ENCODE data around the gene PAX8.
A peak's percentile ranks its signal among the peaks of the same experiment; 100 is the strongest.
"Not testable (repeated sequence)": the region's sequence is repeated elsewhere in the genome, so short reads cannot be mapped to it uniquely, and the experiment has no call there.

The PAX8 gene

DNA sequence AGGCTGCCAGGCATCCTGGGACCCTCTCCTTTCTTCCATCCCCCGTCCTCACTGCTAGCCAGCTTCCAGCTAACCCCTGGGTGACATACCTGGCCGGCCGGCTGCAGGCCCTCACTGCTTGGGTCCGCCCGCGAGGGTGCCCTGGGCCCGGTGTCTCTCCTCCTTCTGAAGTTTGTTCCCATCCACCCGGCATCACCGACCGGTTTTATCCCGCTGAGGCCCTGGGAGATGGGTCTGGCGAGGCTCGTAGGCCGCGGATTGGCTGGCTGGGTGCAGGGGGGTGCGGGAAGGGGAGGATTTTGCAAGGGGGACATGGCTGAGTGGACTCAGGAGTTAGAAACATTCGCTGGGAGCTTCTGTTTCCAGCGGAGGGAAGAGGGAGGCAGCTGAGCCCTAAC lies at the start of gene PAX8:
Gene PAX8, minus strand, starts transcription at position 180 of the 398 bp plus-strand sequence. CDS start 527 bp downstream, outside the sequence.
- DNase-seq (ENCODE audit: low read depth in 2 of 2), result no peak

DNA sequence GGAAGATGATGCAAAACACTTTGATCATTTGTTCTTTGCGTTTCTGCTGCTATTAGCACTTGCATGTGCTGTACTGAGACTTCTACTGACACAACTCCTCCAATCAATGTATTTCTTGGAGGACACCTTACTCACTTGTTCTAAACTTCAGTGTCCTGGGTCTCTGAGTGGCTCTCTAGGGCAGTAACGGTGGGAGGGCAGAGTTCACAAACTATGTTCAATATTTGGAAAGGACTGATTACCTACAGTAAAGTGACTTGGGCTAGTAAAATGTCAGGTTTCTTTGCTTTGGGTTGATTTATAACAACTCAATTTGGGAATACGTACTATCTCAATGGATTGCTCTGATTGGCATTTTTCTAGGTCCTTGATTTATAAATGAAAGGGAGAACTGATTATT lies 49.3 kb upstream of the PAX8 start:
- no peak for DNase-seq (ENCODE audit: low read depth in 2 of 2)

DNA sequence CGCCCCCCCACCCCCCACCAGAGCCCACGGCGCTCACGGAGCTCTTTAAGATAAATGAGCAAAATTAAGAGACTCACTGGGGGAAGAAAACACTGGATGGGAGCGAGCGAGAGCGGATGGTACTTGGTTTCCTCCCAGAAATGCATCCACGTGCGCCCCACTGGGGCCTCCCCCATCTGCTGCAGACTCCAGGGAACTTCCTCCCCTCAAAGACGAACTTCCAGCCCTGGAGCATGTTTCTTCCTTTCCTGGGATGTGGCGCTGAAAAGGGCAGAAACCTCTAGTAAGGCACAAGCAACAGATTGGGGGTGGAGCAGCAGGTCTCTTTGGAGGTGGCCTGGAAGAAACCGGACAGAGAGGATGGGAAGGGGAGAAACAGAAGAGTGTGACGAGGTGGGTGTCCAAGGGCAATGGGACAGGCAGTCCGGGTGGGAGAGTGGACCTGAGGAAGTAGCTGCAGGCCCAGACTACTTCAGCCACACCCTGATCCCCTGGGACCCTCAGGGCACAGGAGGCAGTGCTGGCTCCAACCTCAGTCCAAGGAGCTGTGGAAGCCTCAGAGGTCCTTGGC lies 46.5 kb upstream of the PAX8 start:
- not testable (repeated sequence) for DNase-seq (ENCODE audit: low read depth in 2 of 2)

DNA sequence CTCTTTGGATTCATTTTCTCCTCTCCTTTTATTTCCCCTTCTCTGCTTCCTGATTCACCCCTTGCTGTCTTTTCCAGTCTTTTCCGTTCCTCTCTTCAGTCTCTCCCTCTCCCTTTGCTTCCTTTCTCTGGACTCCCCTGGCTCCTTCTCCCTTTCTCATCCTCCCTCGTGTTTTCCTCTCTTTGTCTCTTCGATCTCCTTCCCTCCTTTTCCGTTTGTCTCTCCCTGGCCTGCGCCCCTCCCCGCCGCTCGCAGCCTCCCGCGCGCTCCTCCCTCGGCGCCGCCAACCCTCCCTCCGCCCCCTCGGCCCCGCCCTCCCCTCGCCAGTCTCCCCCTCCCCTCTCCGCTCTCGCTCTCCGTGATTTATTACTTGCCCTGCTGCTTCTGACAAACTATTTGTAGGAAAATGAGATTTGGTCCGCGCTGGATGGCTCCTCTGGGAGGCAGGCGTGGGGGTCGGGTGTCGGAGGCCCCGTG lies 46.0 kb upstream of the PAX8 start:
- DNase-seq (ENCODE audit: low read depth in 2 of 2), result peak; percentile 16

- not testable (repeated sequence) for DNase-seq (ENCODE audit: low read depth in 2 of 2)
These were observed 44.4 kb upstream of the PAX8 start for GRCh38 chr2:113323129-113323528.

GRCh38 chr2:113320106-113320505 lies 41.4 kb upstream of the PAX8 start:
- DNase-seq (ENCODE audit: low read depth in 2 of 2), result not testable (repeated sequence)

- not testable (repeated sequence) for DNase-seq (ENCODE audit: low read depth in 2 of 2)
These were observed 40.2 kb upstream of the PAX8 start for GRCh38 chr2:113318941-113319340.

- DNase-seq (ENCODE audit: low read depth in 2 of 2), result no peak
These were observed 37.4 kb upstream of the PAX8 start for GRCh38 chr2:113316085-113316484.

GRCh38 chr2:113314663-113315062 lies 35.9 kb upstream of the PAX8 start:
- DNase-seq (ENCODE audit: low read depth in 2 of 2), result not testable (repeated sequence)

GRCh38 chr2:113314176-113314575 lies 35.5 kb upstream of the PAX8 start:
- DNase-seq (ENCODE audit: low read depth in 2 of 2), result not testable (repeated sequence)

GRCh38 chr2:113311781-113312180 lies 33.1 kb upstream of the PAX8 start:
- DNase-seq (ENCODE audit: low read depth in 2 of 2), result not testable (repeated sequence)

DNA sequence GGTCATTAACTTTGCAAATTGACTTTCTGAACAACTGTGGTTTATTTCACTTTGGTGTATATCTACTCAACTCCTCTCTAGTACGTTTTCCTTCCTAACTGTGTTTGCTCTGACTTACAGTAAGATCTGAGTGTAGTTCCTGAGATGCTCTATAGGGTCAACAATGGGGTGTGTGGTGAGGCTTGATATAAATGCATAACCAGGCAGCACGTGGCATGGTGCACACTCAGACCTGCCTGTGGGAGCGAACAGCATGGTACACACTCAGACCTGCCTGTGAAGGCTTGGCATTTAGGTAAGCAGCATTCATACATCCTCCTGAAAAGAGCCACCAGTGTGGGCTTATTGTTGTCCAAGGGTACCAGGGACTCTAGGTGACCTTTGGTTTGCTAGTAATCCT lies 32.5 kb upstream of the PAX8 start:
- not testable (repeated sequence) for DNase-seq (ENCODE audit: low read depth in 2 of 2)

- DNase-seq (ENCODE audit: low read depth in 2 of 2), result no peak
These were observed 31.1 kb upstream of the PAX8 start for GRCh38 chr2:113309655-113310387.

DNA sequence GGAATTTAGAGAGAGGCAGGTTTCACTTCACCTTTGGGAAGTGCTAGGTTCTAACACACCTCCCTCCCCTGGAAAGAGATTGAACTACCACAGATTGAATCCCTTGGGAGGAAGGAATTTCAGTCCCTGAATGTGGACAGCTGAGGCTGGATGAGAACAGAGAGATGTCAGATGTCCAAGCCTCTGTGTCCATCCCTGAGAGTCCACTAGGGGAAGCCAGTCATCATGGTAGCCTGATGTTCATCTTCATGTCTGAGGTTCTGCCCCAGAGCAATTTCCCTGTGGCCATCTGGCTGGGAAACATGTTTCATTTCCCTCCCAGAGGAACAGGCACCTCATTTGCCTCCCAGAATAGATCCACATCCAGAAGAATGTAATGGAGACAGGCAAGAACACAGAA lies 30.1 kb upstream of the PAX8 start:
- not testable (repeated sequence) for DNase-seq (ENCODE audit: low read depth in 2 of 2)

DNA sequence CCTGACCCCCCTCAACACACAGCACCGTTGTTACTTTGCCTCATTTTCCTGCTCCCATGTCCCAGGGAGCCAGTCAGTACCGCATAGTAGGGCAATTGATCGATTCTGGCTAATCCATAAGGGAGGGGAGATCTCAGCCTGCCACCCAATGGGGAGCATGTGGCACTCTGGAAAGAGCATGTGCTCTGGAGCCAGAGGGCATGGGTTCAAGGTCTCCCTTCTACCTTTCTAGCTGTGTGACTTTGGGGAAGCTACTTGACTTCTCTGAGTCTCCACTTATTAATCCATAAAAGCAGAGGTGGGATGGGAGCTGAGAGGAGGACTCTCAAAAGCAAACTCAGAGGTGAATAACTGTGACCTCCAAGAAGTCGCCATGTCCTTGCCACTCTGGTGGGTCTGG lies 27.5 kb upstream of the PAX8 start:
- DNase-seq (ENCODE audit: low read depth in 2 of 2), result not testable (repeated sequence)

DNA sequence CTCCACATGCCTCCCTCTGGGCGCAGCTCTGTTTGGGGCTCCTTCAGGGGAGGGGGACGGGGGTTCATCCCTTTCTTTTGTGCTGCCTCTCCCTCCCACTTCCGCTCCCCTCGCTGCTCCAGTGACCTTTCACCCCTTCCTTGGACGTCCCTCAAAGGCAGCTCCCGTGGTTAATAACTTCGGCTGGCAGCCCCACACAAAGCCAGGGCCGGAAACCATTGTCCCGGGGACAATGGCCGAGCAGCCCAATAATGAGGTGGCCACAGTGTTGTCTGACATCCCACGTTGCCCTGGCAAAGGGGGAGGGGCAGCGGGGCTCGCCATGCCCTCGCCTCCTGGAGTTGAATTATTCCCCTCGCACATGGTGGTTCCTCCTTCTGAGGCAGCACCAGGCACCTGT lies 27.0 kb upstream of the PAX8 start:
- not testable (repeated sequence) for DNase-seq (ENCODE audit: low read depth in 2 of 2)

DNA sequence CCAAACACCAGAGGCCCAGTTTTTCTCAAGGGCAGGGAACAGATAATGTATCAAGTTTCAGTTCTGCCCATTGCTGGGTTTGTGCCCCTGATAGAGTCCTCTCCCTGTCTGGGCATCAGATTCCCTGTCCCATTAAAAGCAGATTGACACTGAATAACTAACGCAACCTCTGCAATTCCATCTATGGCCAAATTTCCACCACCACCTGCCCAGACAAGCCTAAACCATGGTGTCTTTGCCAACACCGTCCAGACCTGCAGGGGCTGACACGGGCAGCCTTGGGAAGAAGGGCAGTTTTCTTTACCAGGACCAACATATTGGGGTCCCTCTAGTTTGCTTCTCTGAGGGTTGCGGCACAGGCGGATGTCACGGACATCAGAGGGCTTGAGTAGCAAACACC lies 26.4 kb upstream of the PAX8 start:
- no peak for DNase-seq (ENCODE audit: low read depth in 2 of 2)

DNA sequence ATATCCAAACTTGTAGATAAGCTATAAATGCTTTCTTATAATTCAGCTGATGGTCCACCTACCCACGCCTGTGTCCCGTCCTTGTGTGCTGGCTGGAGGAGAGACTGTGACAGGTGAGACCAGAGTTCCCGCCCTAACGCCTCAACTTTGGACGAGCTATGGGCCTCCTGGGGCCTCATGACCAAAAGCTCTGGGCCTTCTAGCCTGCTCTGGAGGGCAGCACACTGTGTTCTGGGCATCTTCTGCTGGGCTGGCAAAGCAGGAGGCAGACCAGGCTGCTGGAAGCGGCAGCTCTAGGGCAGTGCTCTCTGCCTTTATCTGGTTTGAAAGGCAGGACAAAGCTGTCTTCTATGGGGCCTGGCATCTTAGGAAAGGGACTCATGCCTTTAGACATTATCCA lies 26.0 kb upstream of the PAX8 start:
- DNase-seq (ENCODE audit: low read depth in 2 of 2), result no peak

GRCh38 chr2:113302216-113302980 lies 23.7 kb upstream of the PAX8 start:
- not testable (repeated sequence) for DNase-seq (ENCODE audit: low read depth in 2 of 2)

GRCh38 chr2:113300281-113300680 lies 21.6 kb upstream of the PAX8 start:
- no peak for DNase-seq (ENCODE audit: low read depth in 2 of 2)

- no peak for DNase-seq (ENCODE audit: low read depth in 2 of 2)
These were observed 19.5 kb upstream of the PAX8 start for GRCh38 chr2:113298176-113298575.

GRCh38 chr2:113297590-113297989 lies 18.9 kb upstream of the PAX8 start:
- peak in 1 of 2 donors; percentile 30 for DNase-seq (ENCODE audit: low read depth in 2 of 2)

- DNase-seq (ENCODE audit: low read depth in 2 of 2), result no peak
These were observed 12.5 kb upstream of the PAX8 start for GRCh38 chr2:113291191-113291590.

All from stimulated activated CD8-positive, alpha-beta memory T cell treated with anti-CD3 and anti-CD28 coated beads, Interleukin-2, amount 100 ng/mL, for 48 hours (primary cell).